Measurements from ENCODE around the gene RAD51B.
"Not testable (repeated sequence)": the region's sequence is repeated elsewhere in the genome, so short reads cannot be mapped to it uniquely, and the experiment has no call there.

Gene RAD51B

DNA sequence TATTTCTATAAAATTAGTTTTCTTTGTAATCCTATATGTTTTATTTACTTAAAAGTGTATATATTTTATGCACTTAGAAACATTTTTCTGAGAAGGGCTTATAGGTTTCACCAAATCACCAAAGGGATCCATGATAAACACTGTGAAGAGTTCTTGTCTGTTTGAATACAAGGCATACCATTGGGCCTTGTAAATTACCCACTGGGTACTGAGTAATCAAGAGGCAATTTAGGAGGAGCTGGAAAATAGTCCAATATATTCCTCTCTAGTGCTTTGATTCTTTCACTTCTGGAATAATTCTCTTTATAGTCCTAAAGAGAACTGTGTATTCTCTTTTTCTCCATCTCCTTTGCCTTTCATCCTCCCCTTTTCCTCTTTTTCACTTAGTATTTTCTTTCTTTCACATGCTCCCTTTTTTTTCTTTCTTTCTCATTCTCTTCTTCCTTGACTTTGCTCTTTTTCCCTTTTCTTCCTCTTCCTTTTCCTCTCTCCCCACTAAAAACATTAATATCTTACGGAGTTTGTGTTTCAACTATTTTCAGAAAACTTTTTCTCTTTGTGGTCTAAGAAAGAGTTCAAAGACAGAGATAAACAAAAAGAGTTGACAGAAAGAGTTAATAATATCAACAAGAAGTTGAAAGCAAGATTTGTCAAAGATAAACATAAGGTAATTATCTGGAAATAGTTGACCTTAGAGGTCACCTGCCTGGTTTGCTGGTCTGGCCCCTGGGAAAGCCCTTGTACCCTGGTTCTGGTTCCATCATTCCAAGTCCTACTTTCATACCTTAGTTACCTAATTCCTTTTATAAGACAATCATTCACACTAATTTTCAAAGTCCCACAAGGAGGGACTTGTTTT lies 435.3 kb downstream of the RAD51B start:
- no peak for DNase-seq (ENCODE audit: low spot score)
- H3K27ac ChIP-seq (ENCODE audit: poor library complexity, severe bottlenecking), result peak overlapping the region; percentile 63
- no peak for ATAC-seq (ENCODE audit: low read depth)
- TF ChIP-seq, protein P1, sequence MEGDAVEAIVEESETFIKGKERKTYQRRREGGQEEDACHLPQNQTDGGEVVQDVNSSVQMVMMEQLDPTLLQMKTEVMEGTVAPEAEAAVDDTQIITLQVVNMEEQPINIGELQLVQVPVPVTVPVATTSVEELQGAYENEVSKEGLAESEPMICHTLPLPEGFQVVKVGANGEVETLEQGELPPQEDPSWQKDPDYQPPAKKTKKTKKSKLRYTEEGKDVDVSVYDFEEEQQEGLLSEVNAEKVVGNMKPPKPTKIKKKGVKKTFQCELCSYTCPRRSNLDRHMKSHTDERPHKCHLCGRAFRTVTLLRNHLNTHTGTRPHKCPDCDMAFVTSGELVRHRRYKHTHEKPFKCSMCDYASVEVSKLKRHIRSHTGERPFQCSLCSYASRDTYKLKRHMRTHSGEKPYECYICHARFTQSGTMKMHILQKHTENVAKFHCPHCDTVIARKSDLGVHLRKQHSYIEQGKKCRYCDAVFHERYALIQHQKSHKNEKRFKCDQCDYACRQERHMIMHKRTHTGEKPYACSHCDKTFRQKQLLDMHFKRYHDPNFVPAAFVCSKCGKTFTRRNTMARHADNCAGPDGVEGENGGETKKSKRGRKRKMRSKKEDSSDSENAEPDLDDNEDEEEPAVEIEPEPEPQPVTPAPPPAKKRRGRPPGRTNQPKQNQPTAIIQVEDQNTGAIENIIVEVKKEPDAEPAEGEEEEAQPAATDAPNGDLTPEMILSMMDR (IDR thresholded peaks at IDR 0.05; ENCODE audit: poor library complexity, severe bottlenecking), result no peak
- peaks cover 42% of the 10 kb centered on the region for H3K4me1 ChIP-seq (ENCODE audit: insufficient read depth, poor library complexity, severe bottlenecking)
- no peak overlapping the region for H3K4me3 ChIP-seq (ENCODE audit: severe bottlenecking)
- H3K27me3 ChIP-seq (ENCODE audit: insufficient read depth, poor library complexity, severe bottlenecking), result no peaks in the 10 kb centered on the region
- no peaks in the 10 kb centered on the region for H3K36me3 ChIP-seq (ENCODE audit: low read depth)
- no peaks in the 10 kb centered on the region for H3K9me3 ChIP-seq (ENCODE audit: severe bottlenecking)

DNA sequence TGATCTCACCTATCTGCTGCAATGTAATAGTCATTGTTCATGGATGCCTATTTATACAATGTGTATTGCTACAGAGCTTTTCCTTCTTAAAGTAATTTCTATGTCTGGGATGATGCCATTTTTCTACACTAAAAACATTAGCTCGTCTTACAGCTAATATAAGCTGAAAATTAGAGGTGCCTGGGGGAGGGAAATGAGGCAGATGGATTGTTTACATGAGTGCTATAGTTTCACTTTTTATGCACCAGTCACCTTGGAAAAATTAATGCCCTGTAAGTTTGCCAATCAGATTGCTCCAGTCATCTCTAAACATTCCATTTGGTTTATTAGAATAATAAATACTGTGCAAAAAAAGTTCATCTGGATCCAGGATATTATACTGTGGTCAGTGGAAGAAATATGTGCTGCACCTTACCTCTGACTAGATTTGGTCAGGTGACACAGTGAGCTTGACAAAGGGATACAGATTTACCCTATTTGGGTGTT lies 436.2 kb downstream of the RAD51B start:
- ATAC-seq (ENCODE audit: low read depth) (peak; percentile 89), DNase-seq (ENCODE audit: low spot score) (no peak)
- H3K27ac ChIP-seq (ENCODE audit: poor library complexity, severe bottlenecking), result peak overlapping the region; percentile 63
- H3K9me3 ChIP-seq (ENCODE audit: severe bottlenecking), result no peaks in the 10 kb centered on the region
- H3K36me3 ChIP-seq (ENCODE audit: low read depth), result no peaks in the 10 kb centered on the region
- H3K27me3 ChIP-seq (ENCODE audit: insufficient read depth, poor library complexity, severe bottlenecking), result no peaks in the 10 kb centered on the region
- H3K4me1 ChIP-seq (ENCODE audit: insufficient read depth, poor library complexity, severe bottlenecking), result peaks cover 34% of the 10 kb centered on the region
- TF ChIP-seq, protein P1 (IDR thresholded peaks at IDR 0.05; ENCODE audit: poor library complexity, severe bottlenecking), result no peak
- H3K4me3 ChIP-seq (ENCODE audit: severe bottlenecking), result no peak overlapping the region

DNA sequence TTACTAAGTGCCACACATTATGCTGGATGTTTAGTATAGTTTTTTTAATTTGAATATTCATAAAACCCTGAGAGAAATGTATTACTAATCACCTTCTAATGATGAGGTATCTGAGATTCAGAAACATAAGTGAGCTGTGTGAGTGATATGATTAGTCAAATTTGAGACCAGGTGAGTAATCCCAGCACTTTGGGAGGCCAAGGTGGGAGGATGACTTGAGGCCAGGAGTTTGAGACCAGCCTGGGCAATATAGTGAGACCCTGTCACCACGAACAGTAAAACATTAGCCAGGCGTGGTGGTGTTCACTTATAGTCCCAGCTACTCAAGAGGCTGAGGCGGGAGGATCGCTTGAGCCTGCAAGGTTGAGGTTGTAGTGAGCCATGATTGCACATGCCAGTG lies 438.4 kb downstream of the RAD51B start:
- TF ChIP-seq, protein P1 (IDR thresholded peaks at IDR 0.05; ENCODE audit: poor library complexity, severe bottlenecking), result no peak
- Histone ChIP-seq H3K9me3 (ENCODE audit: severe bottlenecking) (no peaks in the 10 kb centered on the region), H3K27me3 (ENCODE audit: insufficient read depth, poor library complexity, severe bottlenecking) (no peaks in the 10 kb centered on the region), H3K36me3 (ENCODE audit: low read depth) (no peaks in the 10 kb centered on the region), H3K27ac (ENCODE audit: poor library complexity, severe bottlenecking) (no peak overlapping the region), H3K4me1 (ENCODE audit: insufficient read depth, poor library complexity, severe bottlenecking) (peaks cover 27% of the 10 kb centered on the region), H3K4me3 (ENCODE audit: severe bottlenecking) (no peak overlapping the region)
- DNase-seq (ENCODE audit: low spot score) (no peak), ATAC-seq (ENCODE audit: low read depth) (no peak)

DNA sequence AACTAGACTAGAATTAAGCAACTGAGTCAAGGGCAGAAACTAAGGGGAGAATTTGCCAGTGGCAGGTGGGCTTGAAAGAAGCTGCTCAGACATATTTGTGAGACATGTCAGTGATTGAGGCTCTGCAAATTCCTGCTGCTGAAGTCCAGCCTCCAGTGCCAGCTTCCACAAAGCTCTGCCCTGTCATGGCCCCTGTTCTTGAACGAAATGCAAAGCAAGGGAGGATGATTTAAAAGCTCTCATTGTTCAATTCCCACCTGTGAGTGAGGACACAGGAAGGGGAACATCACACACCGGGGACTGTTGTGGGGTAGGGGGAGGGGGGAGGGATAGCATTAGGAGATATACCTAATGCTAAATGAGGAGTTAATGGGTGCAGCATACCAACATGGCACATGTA lies 439.4 kb downstream of the RAD51B start:
- not testable (repeated sequence) for H3K4me3 ChIP-seq (ENCODE audit: severe bottlenecking); DNase-seq (ENCODE audit: low spot score); H3K27me3 ChIP-seq (ENCODE audit: insufficient read depth, poor library complexity, severe bottlenecking); H3K36me3 ChIP-seq (ENCODE audit: low read depth); H3K9me3 ChIP-seq (ENCODE audit: severe bottlenecking); ATAC-seq (ENCODE audit: low read depth); H3K27ac ChIP-seq (ENCODE audit: poor library complexity, severe bottlenecking)
- peaks cover 22% of the 10 kb centered on the region for H3K4me1 ChIP-seq (ENCODE audit: insufficient read depth, poor library complexity, severe bottlenecking)

DNA sequence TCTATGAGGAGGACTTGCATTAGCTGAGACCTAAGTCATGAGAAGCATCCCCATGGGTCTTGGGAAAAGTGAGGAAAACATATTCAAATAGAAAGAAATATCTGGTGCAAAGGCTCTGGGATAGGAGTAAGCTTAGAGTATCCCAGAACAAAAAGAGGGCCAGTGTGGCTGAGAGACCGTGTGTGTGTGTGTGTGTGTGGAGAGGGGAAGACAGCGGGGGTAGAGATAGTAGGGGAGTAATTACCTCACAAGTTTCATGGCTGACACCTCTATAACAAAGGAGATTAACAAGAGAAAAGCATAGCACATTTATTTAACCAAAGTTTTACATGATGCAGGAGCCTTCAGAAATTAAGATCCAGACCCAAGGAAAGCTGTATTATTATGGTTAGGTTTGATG lies 440.5 kb downstream of the RAD51B start:
- ATAC-seq (ENCODE audit: low read depth) (no peak), DNase-seq (ENCODE audit: low spot score) (no peak)
- Histone ChIP-seq H3K4me3 (ENCODE audit: severe bottlenecking) (no peak overlapping the region), H3K27me3 (ENCODE audit: insufficient read depth, poor library complexity, severe bottlenecking) (no peaks in the 10 kb centered on the region), H3K4me1 (ENCODE audit: insufficient read depth, poor library complexity, severe bottlenecking) (peaks cover 11% of the 10 kb centered on the region), H3K27ac (ENCODE audit: poor library complexity, severe bottlenecking) (no peak overlapping the region), H3K9me3 (ENCODE audit: severe bottlenecking) (no peaks in the 10 kb centered on the region), H3K36me3 (ENCODE audit: low read depth) (no peaks in the 10 kb centered on the region)
- TF ChIP-seq, protein P1 (IDR thresholded peaks at IDR 0.05; ENCODE audit: poor library complexity, severe bottlenecking), result no peak

All from RWPE2 (cell line).